Peyer's patch (tissue), 4 donors: ENCODE data around the gene SLC25A13.

Experiments
- POLR2A ChIP-seq, 2 donors: fragments of 450-650 bp; IDR thresholded peaks; one replicate each; pipeline ENCODE4 v1.5.1; 2017; ENCODE audit warnings: antibody characterized with exemption in 2 of 2, mild to moderate bottlenecking in 2 of 2, moderate library complexity in 2 of 2
- TF ChIP-seq, protein P1 (sequence below), 6 experiments: fragments of 450-650 bp in 4 of 6; fragments of 200-600 bp in 2 of 6; sonication (generic) in 1 of 6; IDR thresholded peaks; one replicate each; pipeline ENCODE4 v1.5.1; 2017 to 2019; ENCODE audit warnings: antibody characterized with exemption in 6 of 6, mild to moderate bottlenecking in 3 of 6, moderate library complexity in 1 of 6

DNA sequence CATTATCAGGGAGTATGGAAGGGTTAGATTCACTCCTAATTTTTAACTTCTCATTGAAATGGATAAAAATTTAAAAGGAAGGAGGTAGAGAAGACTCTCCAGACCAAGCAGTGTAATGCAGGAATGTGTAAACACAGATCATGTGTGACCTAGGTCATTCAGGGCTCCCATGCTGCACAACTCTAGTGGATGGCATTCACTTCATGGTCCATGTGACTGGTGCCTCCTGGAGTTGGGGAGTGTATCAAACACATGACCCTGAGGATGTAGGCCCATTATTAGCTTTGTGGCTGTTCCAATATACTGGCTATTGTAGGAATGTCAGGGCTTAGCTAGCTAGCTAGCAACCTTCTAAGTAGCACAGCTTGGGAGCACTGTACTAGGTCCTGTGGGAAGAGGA, 109.9 kb downstream of the SLC25A13 start:
- TF ChIP-seq, protein P1, sequence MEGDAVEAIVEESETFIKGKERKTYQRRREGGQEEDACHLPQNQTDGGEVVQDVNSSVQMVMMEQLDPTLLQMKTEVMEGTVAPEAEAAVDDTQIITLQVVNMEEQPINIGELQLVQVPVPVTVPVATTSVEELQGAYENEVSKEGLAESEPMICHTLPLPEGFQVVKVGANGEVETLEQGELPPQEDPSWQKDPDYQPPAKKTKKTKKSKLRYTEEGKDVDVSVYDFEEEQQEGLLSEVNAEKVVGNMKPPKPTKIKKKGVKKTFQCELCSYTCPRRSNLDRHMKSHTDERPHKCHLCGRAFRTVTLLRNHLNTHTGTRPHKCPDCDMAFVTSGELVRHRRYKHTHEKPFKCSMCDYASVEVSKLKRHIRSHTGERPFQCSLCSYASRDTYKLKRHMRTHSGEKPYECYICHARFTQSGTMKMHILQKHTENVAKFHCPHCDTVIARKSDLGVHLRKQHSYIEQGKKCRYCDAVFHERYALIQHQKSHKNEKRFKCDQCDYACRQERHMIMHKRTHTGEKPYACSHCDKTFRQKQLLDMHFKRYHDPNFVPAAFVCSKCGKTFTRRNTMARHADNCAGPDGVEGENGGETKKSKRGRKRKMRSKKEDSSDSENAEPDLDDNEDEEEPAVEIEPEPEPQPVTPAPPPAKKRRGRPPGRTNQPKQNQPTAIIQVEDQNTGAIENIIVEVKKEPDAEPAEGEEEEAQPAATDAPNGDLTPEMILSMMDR (IDR thresholded peaks at IDR 0.05): no peak
- no peak for TF ChIP-seq POLR2A (IDR thresholded peaks at IDR 0.05)
